MCF 10A (cell line): ENCODE data around the gene GPC2. TPM values are rescaled to one million over a fixed set of nuclear protein-coding genes. Genes with fewer than 3 reads are reported as not detected.

Experiments
- BruUV-seq: library from RNA; stranded (reverse); fragments of 400-500 nt; replicated peaks from 2 replicates; lab custom pipeline; 2021; lab: Mats Ljungman, UMichigan
- CTCF ChIA-PET: fragments of 300-600 bp; sonication (Branson Sonifier 250); formaldehyde crosslinking; extraction: SDS; loops from one replicate; lab custom pipeline; 2021; ENCODE audit warnings: antibody characterized with exemption, inconsistent platforms; lab: Yijun Ruan, JAX
- POLR2A ChIA-PET: fragments of 300-600, 350-650 bp; sonication (Branson Sonifier 250); formaldehyde crosslinking; extraction: SDS; loops from one replicate; lab custom pipeline; 2020; ENCODE audit warnings: antibody characterized with exemption, inconsistent platforms; lab: Yijun Ruan, JAX
- DNase-seq: peaks from one replicate; pipeline ENCODE4 v3.0.0-alpha.2; 2018; ENCODE audit not compliant: unreplicated experiment
- H3K27ac Mint-ChIP-seq: one replicate; pipeline ENCODE4 v1.8.0; 2022; ENCODE audit warnings: mild to moderate bottlenecking, low read depth, mixed read lengths; ENCODE audit not compliant: unreplicated experiment
- H3K27me3 Mint-ChIP-seq: one replicate; pipeline ENCODE4 v1.8.0; 2022; ENCODE audit warnings: mixed read lengths; ENCODE audit not compliant: insufficient read depth, unreplicated experiment
- H3K36me3 Mint-ChIP-seq: one replicate; pipeline ENCODE4 v1.8.0; 2022; ENCODE audit warnings: mild to moderate bottlenecking, moderate library complexity, mixed read lengths; ENCODE audit not compliant: insufficient read depth, unreplicated experiment
- H3K4me1 Mint-ChIP-seq: one replicate; pipeline ENCODE4 v1.8.0; 2022; ENCODE audit warnings: mixed read lengths; ENCODE audit not compliant: insufficient read depth, unreplicated experiment
- H3K4me3 Mint-ChIP-seq: one replicate; pipeline ENCODE4 v1.8.0; 2022; ENCODE audit warnings: mild to moderate bottlenecking, moderate library complexity, mixed read lengths; ENCODE audit not compliant: unreplicated experiment
- H3K9me3 Mint-ChIP-seq: one replicate; pipeline ENCODE4 v1.8.0; 2022; ENCODE audit warnings: mixed read lengths; ENCODE audit not compliant: unreplicated experiment
- intact Hi-C: fragments of 100-400 bp; cut with micrococcal nuclease; formaldehyde crosslinking; loops from 2 replicates; pipeline ENCODE4 v1.14.1; 2022
- total RNA-seq: library from RNA; stranded (reverse); gene quantifications from 2 replicates; pipeline ENCODE4 v1.2.3, GENCODE V29; 2022
- TF ChIP-seq, protein P1 (sequence below): fragments of 200-600 bp; IDR thresholded peaks from one replicate; pipeline ENCODE4 v1.8.0; 2022; ENCODE audit warnings: antibody characterized with exemption, mild to moderate bottlenecking; ENCODE audit not compliant: unreplicated experiment

The GPC2 gene
- total RNA-seq, 1 experiment from 2014 or later: 0.65 TPM

DNA sequence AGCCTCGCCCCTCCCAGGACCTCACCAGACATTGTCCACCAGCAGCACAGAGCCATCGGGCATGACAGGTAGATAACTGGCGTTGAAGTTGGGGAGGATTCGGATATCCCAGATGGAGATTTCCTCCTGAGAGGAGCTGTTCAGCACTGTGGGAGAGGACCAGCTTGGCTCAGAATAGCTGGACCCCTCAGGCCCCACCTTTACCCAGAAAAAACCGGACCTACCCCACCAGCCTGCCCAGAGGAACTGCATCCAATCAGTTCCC lies 20.2 kb downstream of the GPC2 start:
- H3K36me3 Mint-ChIP-seq: peaks cover 32% of the 10 kb centered on the region
- H3K9me3 Mint-ChIP-seq: no peaks in the 10 kb centered on the region
- peak overlapping the region; percentile 46 for H3K27ac Mint-ChIP-seq
- no peak for DNase-seq
- ChIA-PET POLR2A (interaction anchor here (1.3 to 5.5 kb wide), 4 partner anchors 9 to 56 kb away, joined by 4 to 58 read pairs (median 7); partner anchors contain the start of genes AP4M1, GPC2, LAMTOR4 and MBLAC1), CTCF (interaction anchor here (1.0 kb wide), 1 partner anchor 24 kb away, joined by 3 read pairs; no protein-coding TSS in a partner anchor)
- no peaks in the 10 kb centered on the region for H3K27me3 Mint-ChIP-seq
- peak overlapping the region; percentile 77 for H3K4me3 Mint-ChIP-seq
- TF ChIP-seq, protein P1, sequence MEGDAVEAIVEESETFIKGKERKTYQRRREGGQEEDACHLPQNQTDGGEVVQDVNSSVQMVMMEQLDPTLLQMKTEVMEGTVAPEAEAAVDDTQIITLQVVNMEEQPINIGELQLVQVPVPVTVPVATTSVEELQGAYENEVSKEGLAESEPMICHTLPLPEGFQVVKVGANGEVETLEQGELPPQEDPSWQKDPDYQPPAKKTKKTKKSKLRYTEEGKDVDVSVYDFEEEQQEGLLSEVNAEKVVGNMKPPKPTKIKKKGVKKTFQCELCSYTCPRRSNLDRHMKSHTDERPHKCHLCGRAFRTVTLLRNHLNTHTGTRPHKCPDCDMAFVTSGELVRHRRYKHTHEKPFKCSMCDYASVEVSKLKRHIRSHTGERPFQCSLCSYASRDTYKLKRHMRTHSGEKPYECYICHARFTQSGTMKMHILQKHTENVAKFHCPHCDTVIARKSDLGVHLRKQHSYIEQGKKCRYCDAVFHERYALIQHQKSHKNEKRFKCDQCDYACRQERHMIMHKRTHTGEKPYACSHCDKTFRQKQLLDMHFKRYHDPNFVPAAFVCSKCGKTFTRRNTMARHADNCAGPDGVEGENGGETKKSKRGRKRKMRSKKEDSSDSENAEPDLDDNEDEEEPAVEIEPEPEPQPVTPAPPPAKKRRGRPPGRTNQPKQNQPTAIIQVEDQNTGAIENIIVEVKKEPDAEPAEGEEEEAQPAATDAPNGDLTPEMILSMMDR: no peak
- no TSS peak for BruUV-seq
- intact Hi-C loops: no loop called here
- peaks cover 18% of the 10 kb centered on the region for H3K4me1 Mint-ChIP-seq

- peaks cover 19% of the 10 kb centered on the region for H3K4me1 Mint-ChIP-seq
- intact Hi-C loops: no loop called here
- H3K4me3 Mint-ChIP-seq: peak overlapping the region; percentile 77
- ChIA-PET CTCF (interaction anchor here (0.6 to 1.0 kb wide), 2 partner anchors 24 to 67 kb away, joined by 3 read pairs; no protein-coding TSS in a partner anchor), POLR2A (interaction anchor here (1.3 to 5.5 kb wide), 4 partner anchors 8 to 55 kb away, joined by 4 to 58 read pairs (median 7); partner anchors contain the start of genes AP4M1, GPC2, LAMTOR4 and MBLAC1)
- no peaks in the 10 kb centered on the region for H3K9me3 Mint-ChIP-seq
- no peaks in the 10 kb centered on the region for H3K27me3 Mint-ChIP-seq
- TF ChIP-seq, protein P1: no peak
- no TSS peak for BruUV-seq
- peaks cover 37% of the 10 kb centered on the region for H3K36me3 Mint-ChIP-seq
- peak overlapping the region; percentile 46 for H3K27ac Mint-ChIP-seq
- DNase-seq: no peak
These were observed 20.7 kb downstream of the GPC2 start for GRCh38 chr7:100156331-100157068.

DNA sequence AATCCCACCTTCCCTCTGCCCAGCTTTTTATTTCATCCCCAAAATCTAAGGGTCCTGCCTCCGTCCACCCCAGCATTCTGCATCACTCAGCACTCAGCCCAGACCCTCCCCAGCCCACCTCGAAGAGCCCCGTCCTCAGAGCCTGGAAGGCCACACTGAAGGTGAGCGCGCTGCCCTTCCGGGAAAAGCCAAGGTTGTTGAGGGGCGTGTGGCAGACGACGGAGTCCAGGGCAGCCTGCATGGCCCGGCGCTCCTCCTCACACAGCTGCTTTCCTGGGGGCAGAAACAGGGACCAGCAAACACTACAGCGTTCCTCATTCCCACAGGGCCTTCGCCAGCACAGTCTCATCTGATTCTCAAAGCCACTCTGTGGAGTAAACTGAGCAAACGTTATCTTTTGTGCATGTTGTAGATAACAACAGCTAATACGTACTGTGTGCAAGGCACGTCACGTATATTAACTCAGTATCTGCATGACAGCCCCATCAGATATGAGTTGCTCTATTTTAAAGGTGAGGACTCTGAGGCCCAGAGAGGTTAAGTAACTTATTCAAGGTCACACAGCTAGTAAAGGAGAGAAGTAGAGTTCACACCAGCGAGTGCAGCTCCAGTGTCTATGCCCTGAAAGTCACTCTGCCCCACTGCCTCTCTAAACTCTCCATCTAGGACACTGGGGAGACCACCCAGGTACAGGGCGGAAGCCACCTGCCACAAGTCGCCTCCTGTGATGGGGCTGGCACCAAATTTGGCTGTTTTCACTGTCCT lies 21.4 kb downstream of the GPC2 start:
- DNase-seq: no peak
- no peaks in the 10 kb centered on the region for H3K27me3 Mint-ChIP-seq
- POLR2A ChIA-PET: interaction anchor here (1.3 kb wide), 1 partner anchor 54 kb away, joined by 4 read pairs; the partner anchor contains the start of genes AP4M1 and MCM7
- peak overlapping the region; percentile 12 for H3K4me3 Mint-ChIP-seq
- CTCF ChIA-PET: interaction anchor here (0.6 to 1.6 kb wide), 4 partner anchors 23 to 73 kb away, joined by 3 to 5 read pairs (median 3); no protein-coding TSS in a partner anchor
- TF ChIP-seq, protein P1: no peak
- intact Hi-C loops: no loop called here
- peaks cover 40% of the 10 kb centered on the region for H3K36me3 Mint-ChIP-seq
- BruUV-seq: no TSS peak
- no peak overlapping the region for H3K27ac Mint-ChIP-seq
- H3K4me1 Mint-ChIP-seq: peaks cover 19% of the 10 kb centered on the region
- no peaks in the 10 kb centered on the region for H3K9me3 Mint-ChIP-seq
